HG03571 (cell line): Measurements from ENCODE around the gene VAT1.
"Not testable (repeated sequence)": the region's sequence is repeated elsewhere in the genome, so short reads cannot be mapped to it uniquely, and the experiment has no call there.

Source experiments
- ATAC-seq: cut with Tn5 transposase; IDR thresholded peaks from one replicate; pipeline ENCODE4 v1.9.1; 2021; ENCODE audit not compliant: unreplicated experiment

The VAT1 gene

DNA sequence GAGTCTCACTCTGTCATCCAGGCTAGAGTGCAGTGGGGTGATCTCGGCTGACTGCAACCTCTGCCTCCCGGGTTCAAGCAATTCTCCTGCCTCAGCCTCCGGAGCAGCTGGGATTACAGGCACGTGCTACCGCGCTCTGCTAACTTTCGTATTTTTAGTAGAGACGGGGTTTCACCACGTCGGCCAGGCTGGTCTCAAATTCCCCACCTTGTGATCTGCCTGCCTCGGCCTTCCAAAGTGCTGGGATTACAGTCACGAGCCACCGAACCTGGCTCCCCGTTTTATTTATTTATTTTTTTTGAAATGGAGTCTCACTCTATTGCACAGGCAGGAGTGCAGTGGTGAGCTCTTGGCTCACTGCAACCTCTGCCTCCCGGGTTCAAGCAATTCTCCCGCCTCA, 46.5 kb downstream of the VAT1 start:
- not testable (repeated sequence) for ATAC-seq

DNA sequence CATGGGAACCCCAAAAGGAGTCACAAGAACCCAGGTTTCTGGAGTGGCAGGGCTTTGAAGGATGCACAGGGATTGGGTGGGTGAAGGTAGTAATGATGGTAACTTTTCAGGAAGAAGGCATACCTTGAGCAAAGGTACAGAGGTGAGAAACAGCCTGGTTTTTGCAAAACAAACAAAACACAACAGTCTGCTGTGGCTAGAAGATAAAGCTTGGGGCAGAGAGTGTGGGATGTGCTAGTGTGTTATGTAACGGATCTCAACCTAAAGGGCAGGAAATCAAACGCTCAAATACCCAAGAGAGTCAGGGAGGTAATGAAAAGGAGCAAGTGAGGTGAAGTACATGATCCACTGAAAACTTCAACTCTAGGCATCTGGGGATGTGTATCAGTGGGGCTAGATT, 46.9 kb downstream of the VAT1 start:
- ATAC-seq, result no peak

DNA sequence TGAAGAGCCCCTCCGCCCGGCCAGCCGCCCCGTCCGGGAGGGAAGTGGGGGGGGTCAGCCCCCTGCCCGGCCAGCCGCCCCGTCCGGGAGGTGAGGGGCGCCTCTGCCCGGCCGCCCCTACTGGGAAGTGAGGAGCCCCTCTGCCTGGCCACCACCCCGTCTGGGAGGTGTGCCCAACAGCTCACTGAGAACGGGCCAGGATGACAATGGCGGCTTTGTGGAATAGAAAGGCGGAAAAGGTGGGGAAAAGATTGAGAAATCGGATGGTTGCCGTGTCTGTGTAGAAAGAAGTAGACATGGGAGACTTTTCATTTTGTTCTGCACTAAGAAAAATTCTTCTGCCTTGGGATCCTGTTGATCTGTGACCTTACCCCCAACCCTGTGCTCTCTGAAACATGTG, 48.9 kb downstream of the VAT1 start:
- not testable (repeated sequence) for ATAC-seq

DNA sequence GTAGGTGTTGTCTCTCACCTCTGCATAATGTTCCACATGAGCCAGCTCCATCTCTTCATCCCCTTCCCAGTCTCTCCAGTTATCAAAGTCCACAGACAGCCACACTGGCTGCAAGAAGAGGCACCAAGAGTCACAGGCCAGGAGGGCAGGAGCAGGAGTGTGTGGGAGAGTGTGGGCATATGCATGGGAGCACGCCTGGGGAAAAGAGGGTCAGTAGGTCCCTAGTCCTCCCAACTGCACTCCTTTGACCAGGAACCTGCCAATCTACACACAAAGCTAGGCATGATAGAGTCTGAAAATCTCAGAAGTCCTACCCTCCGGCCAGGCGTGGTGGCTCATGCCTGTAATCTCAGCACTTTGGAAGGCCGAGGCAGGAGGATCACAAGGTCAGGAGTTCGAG, 50.6 kb downstream of the VAT1 start:
- ATAC-seq, result no peak

DNA sequence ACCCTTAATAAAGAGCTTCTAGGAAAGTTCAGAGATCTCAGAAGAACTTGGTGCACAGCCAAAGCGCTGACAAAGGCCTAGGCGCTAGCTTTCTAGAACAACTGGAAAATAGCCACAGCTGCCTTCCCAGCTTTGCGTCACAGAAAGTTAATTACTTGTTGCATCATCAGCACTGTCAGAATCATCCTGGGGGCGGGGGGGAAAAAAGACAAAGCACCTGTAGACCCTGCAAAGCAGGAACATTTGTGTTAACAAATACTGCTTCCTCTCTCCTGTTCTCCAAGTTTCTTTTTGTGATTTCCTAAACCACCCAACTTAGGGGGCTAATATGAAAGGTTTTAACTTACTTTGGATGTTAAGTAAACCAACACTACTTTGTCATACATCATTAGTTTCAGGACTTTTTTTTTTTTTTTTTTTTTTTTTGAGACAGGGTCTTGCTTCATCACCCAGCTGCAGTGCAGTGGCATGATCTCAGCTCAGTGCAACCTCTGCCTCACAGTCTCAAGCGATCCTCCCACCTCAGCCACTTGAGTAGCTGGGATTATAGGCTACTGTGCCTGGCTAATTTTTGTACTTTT, 53.1 kb downstream of the VAT1 start:
- no peak for ATAC-seq

DNA sequence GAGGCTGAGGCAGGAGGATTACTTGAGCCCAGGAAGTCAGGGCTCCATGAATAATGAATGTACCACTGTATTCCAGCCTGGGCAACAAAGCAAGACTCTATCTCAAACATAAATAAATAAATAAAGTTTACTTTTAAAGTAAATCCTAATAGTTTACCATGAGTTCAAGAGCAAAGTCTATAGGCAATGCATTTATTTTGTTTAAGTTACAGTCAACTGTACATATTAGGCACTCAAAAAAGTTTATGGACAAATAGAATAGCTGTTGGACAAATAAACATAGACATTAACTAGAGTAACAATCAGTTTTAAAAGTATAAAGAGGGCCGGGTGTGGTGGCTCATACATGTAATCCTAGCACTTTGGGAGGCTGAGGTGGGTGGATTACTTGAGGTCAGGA, 54.3 kb downstream of the VAT1 start:
- ATAC-seq, result no peak
